HG03159 (cell line): ENCODE data around the gene GALK1.

Source experiments
- ATAC-seq: cut with Tn5 transposase; IDR thresholded peaks from one replicate; pipeline ENCODE4 v1.9.1; 2021; ENCODE audit warnings: mild to moderate bottlenecking, moderate library complexity; ENCODE audit not compliant: unreplicated experiment

Gene GALK1

GRCh38 chr17:75729351-75729750 lies 35.6 kb downstream of the GALK1 start:
- ATAC-seq, result no peak

DNA sequence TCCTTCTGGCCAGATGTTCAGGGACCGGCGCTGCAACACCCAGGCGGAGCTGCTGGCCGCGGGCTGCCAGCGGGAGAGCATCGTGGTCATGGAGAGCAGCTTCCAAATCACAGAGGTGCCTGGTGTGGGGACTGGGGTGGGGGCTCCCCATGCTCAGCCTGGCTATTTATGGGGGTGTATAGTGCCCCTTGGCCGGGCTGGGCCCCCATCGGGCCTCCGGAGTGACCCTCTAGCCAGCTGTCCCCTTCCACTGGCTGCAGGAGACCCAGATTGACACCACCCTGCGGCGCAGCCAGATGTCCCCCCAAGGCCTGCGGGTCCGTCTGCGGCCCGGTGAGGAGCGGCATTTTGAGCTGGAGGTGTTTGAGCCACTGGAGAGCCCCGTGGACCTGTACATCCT lies 37.6 kb downstream of the GALK1 start:
- ATAC-seq, result no peak

GRCh38 chr17:75725504-75725903 lies 39.5 kb downstream of the GALK1 start:
- no peak for ATAC-seq

DNA sequence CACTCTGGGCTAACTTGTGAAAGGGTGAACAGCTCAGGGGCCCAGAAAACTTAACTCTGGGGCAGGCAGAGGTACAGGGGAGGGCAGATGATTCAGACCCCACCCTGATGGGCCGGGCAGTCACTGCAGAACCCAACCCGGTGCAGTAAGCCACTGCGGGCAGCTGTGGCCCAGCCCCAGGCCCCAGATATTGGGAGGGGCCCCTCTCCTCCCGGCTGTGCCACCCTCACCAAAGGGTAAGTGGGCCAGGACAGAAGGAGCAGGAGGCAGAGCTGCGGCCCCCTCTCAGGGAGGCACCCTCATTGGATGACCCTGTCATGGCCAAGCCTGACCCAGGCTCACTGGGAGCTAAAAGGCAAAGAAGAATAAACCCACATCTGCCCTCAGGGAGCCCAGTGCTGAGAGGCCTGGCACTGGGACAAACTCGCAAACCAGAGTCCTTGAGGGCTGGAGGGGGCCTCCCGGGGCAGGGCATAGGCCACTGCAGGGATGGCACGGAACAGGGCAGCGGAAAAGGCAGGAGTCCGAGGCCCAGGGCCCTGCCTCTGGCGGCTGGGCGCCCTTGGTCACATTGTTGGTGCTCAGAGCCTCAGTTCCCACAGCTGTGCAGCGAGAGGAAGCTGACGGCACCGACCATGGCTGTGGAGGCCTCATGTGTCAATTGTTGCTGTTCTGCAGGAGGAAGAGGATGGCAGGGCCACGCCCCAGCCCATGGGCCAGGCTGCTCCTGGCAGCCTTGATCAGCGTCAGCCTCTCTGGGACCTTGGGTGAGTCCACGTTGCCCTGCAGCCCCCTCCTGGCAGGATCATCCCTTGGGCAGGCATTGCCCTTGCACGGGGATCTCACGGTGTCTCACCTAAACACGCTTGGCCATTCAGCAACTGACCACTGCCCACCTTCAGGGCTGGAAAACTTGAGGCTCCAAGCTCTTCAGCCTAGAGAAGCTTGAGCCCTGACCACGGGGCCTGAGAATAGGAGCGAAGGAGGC lies 40.7 kb downstream of the GALK1 start:
- ATAC-seq, result no peak

DNA sequence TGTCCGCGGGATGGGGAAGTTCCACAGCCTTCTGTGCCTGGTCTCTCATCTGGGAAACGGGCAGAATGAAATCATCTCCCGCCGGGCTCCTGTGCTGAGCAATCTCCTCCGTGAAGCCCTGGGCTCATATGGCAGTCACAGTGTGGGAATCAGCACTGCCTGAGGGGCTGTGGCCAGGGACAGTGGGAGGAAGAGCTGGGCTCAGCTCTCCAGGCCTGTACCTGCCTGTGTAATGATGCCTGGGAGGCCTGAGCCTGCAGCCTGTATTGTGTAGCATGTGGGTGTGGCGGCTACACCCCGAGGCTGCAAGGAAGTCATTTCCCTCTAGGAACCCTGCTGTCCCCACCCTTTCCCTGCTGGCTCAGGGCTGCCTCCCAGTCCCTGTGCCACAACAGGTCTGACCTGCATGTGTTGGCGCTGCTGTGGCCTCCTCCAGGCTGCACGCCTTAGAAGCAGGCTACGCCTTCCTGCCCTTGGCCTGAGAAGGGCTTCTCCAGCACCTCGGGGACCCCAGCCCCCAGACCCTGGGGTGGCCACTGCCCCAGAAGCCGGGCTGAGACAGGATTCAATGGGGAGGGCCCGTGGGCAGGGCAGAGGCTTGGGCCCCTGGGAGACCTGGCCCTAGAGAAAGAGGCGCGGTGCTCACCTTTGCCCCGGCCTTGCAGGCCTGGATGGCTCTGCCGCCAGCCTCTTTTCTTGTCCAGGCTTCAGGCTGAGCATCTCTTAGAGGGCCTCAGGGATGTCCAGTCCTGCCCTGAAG lies 41.6 kb downstream of the GALK1 start:
- no peak for ATAC-seq

DNA sequence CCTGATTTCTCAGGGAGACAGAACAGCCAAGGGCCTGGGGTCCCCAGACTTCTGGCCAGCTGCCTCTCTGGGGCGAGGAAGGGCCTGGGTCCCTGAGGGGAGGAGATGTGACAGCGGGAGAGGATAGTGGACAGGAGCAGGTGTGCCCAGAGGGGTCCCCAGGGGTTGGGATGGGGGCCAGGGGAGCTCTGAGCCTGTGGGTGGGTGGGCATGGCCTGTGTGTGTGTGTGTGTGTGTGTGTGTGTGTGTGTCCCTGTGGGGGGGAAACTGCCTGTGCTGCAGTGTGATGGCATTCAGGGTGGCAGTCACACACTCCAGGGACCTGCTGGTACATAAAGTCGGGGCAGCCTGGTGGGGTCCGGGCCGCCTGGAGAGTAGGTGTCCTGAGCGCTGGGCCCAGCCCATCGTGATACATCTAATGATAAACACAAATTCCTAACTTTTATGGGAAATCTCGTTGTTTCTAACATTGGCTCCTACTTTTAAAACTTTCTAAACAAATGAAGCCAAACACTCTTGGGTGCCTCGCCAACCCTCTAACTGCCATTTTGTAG lies 42.4 kb downstream of the GALK1 start:
- no peak for ATAC-seq

- no peak for ATAC-seq
Measured at GRCh38 chr17:75722076-75722475, 42.9 kb downstream of the GALK1 start.

GRCh38 chr17:75721463-75722011 lies 43.5 kb downstream of the GALK1 start:
- ATAC-seq, result no peak

DNA sequence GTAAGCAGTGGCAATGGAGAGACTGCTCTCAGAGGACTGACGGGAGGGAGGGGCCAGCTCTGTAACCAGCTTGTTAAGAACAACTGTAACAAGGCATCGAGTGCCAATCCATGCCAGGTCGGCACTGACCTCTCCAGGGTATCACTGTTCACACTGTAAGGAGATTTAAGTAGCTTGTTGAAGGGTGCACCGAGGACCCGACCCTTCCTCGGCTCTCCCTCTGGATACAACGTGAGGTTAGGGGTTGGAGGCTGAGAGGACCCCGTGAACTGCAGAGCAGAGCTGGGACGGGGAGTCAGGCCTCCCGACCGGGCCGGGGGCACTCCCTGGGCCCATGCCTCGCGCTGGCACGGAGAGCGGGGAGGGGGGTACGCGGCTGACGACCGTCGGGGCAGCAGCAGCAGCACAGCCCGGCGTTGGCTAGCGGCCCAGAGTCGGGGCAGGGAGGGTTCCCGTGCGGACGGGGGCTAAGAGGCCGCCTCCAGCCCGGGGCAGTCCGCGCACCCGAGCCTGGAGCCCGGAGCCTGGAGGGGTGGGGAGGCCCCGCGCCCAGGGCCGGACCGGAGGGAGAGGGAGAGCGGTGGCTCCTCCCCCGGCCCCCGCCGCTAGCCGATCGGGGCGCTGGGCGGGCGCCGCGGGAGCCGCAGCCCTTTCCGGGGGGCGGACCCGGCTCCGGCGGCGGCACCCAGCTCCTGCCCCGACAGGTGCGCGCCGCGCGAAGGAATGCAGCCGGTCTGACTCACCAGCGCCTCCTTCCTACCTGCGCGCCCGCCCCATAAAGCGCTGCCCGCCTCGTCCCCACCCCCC lies 44.1 kb downstream of the GALK1 start, which contains the start of gene ITGB4:
Gene ITGB4 (plus strand): TSS at position 804 of the 807 bp plus-strand sequence. CDS start 3,245 bp downstream, outside the sequence.
- ATAC-seq, result no peak

- no peak for ATAC-seq
Measured at GRCh38 chr17:75719732-75720131, 45.3 kb downstream of the GALK1 start.

DNA sequence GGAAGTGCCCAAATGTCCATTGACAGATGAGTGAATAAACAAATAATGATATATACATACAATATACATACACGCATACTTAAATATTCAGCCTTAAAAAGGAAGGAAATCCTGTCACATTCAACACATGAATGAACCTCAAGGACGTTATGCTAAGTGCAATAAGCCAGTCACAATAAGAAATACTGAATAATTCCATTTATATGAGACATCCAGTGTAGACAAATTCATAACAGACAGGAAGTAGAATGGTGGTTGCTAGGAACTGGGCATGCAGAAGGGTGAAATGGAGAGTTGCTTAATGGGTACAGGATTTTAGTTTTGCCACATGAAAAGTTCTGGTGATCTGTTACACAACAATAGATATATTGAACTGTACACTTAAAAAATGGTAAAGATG lies 52.5 kb downstream of the GALK1 start:
- ATAC-seq, result no peak
